Stimulated activated CD4-positive, alpha-beta T cell treated with anti-CD3 and anti-CD28 coated beads, Interleukin-12 subunit alpha, Interleukin-12 subunit beta, amount 100 ng/mL, for 4 hours (primary cell): ENCODE data around the gene MAPK8.

ENCODE experiments used
- DNase-seq: peaks from one replicate; pipeline ENCODE4 v3.0.0-alpha.2; 2020

MAPK8 gene

DNA sequence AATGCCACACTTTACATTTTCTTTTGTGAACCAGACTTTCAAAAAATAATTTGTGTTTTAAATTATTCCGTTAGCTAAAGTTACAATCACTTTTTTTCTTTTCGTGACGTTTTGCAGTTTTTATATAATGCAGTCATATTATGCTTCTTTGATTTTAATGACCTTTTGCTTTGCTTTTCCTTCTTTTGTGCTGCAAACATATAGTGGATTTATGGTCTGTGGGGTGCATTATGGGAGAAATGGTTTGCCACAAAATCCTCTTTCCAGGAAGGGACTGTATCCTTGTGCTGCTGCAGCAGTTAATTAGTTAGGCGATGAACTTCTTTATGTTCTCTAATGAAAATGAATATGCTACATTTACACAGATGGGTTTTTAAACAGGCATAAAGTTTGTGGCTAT, 117.4 kb downstream of the MAPK8 start:
- DNase-seq = no peak

DNA sequence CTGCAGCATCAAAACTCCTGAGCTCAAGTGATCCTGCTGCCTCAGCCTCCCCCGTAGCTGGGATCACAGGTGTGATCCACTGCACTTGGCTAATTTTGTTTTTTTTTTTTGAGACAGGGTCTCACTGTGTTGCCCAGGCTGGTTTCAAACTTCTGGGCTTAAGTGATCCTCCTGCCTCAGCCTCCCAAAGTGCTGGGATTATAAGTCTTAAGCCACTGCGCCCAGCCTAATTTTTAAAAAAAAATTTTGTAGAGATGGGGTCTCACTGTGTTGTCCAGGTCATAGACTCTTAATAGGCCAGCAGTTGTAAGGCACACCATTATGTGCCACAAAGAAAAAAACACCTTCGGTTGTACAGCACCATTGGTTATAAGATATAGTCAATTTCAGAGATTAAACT, 122.4 kb downstream of the MAPK8 start:
- DNase-seq = no peak

DNA sequence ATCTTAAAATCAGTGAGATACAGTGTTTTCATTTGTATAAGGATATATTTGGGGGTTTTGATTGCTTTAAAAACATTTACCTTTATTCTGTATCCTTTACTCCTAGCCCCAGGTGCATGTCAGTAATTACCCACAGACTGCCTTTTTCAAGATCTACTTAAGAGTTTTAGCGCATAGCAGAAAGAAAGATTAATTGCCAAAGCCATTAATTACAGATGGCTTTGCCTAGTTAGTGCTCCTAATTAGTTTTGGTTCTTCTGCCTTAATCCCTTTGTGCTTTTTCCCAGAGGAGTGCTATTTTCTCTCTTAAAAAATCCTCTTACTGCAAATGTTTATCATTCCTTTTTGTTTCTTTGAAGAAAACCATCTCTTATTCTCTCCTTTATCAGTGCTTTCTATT, 122.8 kb downstream of the MAPK8 start:
- DNase-seq = no peak

DNA sequence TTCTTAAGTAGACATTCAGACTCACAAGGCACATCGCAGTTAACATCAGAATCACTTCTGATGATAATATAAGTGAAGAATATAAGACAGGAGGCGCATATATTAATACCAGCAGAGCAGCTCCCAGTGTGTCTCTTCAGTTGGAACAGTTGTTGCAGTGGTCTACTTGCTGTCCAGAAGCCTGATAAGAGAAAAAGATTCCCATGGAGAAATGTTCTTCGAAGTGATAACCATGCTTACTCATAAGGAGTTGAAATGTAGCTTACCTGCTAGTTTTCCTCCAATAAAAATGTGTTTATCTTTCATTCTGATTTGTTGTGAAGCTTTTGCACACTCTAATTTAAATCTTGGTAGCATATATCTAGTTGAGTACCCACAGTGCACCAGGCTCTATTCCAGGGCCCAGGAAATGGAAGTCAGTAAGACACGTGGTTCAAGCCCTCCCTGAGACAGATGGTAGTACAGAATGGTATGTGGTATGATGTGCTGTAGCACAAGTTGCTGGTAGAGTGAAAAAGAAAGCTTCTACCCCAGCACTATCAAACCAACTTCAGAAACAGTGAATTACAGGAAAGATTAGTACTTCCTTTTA, 124.0 kb downstream of the MAPK8 start:
- no peak for DNase-seq

DNA sequence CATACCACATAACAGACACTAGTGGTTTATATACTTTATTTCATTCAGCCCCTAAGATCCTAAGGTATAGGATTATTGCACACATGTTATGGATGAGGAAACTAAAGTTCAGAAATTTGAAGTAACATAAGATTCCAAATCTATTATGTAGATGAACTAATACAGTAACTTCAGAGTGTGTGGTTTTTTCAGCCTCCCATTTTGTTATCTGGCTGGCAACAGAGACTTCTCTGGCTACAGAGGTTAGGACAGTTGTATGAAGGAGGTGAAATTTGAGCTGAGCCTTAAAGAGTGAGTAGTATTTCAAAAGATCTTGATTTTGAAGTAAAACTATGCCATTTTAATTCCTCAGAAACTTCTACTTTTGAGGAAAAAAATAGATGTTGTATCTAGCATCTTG, 125.4 kb downstream of the MAPK8 start:
- no peak for DNase-seq

DNA sequence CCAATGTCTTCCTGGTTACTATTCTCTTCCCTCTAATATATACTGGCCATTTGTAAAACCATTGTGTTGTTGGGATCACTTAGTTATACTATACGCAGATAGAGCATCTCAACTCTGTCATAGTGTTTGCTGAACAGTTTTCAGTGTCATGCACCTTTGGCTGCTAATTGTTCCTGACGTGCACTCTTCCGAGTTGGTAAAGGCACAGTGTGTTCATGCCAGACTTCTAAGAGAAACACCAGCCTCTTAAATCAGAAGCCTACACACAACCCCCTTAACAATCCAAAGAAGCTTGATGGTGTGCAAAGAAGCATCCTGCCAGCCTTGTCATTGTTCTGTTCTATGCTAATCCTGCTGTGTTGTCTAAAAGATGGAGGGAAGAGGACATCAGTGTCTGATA, 131.1 kb downstream of the MAPK8 start:
- DNase-seq = no peak

DNA sequence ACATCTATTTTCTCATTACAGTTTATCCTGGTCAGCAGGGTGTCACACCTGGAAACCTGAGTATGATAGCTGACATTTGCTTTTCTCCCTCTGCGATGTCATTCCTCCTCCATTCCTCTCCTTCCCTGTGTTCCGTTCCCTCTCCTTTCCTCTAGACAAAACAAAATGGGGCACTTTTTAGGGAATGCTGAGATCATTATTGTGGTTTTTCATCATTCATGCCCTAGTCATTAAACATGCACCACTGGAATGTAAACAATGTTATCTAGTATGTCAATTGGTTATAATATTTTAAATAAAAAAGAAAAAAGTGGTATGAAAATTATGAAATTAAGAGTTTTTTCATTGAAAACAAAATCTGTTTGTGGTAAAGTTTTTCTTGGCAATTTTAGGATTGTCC, 132.6 kb downstream of the MAPK8 start:
- DNase-seq = no peak

DNA sequence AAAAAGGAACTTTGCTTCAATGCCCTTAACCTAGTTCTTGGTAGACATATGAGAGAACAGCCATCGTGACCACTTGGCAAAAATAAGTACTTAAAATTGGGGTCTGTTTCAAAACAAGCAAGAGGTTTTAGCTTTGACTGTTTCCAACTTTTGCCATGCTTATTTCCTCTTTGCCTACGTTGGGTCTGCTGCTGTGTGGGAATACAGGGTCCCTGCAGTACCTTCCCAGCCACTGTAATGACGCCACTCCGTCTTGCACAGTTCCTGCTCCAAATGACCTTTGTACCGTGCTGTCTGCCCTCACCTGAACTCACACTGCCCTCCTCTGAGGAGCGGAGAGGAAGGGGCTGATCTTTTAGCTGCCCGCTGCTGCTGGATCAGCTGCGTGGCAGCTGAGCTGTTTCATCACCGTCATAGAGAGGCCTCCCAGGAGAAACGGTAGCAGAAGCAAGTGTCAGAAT, 133.1 kb downstream of the MAPK8 start:
- DNase-seq = no peak

DNA sequence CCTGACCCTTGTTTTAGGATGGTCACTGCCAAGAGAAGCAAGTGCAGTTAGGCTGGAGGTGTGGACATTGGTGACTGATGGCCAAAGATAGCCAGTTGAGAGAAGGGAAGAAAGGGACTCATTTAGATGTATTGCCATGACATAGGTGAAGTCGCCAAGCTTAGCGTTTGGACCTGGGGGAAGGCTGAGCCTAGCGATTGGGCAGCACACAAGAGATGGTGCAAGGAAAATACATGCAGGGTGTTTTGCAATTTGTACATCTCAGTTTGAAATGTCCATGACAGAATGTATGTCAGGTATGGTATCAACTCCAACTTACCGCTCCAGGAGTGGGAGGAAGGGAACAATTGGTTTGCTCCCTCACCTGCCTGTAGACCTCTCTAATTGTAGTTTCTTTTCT, 134.3 kb downstream of the MAPK8 start:
- no peak for DNase-seq

DNA sequence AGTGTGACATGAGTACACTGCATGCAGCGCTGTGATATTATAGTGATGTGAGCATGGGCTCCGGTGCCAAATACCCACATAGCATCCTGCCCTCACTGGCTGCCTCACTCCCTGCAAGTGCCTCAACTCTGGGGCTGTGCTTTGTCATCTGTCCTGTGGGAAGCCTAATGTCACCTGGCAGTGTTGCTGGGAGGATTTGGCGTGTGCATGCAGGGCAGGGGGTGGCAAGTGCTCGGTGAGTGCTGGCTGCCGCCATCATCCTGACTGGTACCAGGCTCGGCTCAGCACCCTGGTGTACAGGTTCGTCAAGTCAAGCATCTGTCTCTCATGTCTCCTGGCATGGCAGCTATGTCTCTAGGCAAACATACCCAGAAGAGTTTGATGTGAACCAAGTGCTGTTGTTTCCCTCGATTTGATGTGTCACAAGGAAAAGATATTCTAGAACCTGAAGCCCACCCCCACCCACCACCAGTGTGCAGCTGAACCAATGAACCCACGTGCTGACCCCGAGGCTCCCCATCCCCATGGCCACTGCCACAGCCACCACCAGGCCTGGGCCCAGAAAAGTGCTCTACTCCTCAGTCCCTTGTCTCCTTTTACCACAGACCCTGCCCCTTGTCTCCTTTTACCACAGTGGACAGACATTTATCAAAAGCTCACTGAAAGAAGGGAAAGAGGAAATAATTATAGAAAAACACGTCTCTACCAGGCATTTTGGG, 135.8 kb downstream of the MAPK8 start:
- DNase-seq = no peak

DNA sequence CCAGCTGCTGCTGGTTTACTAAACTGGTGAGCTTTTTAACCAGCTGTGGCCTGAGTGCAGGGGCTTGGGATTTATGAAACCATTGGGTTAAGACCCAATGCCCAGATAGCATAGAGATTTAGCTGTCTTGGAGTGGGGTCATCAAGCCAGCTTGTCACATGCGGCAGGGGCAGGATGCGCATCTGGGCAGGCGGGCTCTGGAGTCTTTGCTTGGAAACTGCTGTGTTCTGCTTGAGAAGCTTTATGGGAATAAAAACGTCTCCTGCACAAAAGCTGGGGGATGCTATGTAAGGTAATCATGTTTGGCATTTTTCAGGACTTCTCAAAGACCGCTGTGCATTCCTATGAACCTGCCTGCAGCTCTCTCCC, 136.3 kb downstream of the MAPK8 start:
- no peak for DNase-seq

DNA sequence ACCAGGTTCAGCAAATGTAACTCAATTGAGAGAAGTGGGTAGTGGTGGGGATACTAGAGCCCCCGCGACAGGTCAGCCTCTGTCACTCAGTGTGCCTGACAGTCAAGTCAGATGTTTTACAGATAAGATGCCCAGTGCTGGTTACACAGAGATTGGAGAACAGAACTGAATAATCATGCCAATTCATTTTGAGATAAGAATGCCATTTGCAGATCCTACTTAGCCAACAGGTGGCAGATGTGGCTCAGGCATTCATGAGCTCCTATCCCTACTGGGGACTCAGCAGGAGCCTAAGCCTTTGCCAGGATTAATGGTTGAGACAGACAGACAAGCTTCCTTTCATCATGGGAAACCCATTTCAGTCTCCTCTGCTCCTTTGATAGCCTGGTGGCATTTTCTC, 137.8 kb downstream of the MAPK8 start:
- no peak for DNase-seq

DNA sequence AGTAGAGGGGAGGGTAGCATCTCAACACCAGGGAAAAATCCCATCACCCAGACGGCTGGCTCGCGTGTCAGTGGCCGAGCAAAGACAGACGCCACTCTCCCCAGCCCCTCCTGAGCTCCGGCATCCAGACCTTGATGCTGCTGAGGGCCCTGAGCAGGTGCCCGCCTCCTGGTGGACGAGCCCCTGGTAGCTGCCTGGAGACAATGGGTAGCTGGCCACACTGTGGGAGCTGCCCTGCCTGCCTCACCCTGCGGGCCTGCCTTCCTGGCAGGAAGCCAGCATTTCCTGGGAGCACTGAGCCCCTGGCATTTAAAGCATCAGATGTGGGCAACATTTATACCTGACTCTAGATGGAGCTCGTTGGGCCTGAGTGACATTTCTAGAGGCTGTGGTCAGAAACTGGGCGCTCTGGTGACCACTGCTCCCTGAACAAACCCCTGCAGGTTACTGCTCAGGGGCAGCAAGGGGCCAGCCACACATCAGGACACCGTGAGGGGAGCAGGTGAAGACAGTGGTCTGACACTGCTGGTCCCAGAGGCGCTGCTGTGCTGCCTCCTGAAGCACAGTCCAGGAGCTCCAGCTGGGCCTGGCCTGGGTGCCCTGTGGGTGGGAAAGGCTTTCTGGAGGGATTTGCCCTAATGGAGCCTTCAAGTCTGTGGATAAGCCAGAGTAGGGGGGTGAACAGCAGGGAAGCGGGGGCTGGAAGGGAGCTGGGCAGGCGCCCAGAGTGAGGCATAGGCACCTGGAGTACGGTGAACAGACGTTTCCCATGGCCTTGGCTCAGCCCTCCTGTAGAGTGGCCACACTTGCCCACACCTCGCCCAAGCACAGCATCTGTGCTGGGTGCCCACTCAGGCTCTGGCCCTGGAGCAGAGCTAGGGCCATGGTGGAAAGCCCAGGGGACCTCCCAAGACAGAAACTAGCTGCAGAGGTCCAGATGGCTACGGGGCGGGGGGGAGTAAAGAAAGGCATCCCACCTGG, 138.7 kb downstream of the MAPK8 start:
- DNase-seq = no peak

DNA sequence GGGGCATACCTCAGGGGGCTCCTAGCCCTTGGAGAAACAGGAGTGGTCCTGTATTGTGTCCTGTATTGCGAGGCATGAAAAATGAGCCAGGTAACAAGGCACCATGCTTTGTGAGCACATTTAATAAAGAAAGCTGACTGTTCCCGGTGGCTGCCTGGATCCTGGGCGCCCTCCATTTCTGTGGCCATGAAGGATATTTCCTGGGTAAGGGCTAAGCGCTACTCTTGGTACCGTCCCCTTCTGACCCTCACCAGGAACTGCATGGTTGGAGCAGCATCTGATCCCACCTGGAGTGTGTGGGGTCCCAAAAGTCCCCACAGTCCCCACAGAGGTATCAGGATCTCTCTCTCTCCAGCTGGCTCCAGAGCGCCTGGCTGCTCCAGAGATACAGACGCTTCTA, 139.5 kb downstream of the MAPK8 start:
- no peak for DNase-seq

DNA sequence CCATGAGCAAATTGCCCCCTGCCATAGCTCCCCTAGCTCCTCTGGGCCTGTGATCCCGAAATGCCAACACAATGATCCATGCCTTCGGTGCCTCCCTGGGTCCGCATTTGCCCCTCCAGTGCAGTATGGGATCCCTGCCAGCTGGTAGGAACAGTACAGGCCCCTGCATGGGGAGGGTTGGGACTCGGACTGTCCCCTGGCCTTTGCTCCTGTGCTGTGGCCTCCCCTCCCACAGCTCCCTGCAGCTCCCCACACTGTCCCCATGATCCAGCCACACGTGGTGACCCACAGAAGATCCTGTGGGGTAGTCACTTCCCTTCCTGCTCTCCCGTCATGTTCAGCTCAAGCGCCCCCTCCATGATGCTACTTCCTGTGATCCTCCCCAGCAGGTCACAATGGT, 140.3 kb downstream of the MAPK8 start:
- no peak for DNase-seq

DNA sequence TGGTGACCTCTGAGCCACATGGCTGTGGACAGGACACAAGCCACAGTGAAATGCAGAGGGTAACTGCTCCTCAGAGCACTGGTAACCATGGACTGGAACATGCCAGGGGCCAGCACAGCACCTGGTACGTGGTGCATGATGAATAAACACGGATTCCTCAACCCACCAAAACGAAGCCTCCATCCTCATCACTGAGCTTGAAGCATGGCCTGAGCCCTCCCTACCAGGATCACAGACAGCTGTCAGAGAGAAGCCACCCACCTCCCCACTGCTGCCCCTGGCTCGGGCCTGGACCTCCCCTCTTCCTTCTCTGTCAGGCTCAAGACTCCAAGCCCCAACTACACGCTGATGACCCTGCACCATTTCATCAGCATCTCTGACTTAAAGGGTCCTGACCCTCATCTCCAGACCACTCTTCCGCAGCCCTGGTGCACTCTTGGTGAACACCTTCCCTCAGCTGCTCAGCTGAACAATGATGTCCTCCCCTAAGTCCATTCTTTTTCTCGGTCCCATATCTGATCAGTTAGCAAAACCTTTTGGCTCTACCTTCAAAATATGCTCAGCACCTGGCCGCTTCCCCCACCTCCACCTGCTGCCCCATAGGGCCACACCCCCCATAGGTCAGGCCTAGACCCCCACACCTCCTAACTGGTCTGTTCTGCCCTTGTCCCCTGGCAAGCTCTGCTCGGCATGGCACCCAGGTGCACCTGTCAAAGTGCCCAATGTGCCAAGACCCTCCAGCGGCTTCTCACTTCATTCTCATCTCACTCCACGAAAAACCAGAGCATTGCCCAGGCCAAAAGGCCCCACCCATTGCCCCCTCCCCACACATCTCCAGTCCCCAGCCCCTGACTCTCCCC, 141.1 kb downstream of the MAPK8 start:
- DNase-seq = no peak

DNA sequence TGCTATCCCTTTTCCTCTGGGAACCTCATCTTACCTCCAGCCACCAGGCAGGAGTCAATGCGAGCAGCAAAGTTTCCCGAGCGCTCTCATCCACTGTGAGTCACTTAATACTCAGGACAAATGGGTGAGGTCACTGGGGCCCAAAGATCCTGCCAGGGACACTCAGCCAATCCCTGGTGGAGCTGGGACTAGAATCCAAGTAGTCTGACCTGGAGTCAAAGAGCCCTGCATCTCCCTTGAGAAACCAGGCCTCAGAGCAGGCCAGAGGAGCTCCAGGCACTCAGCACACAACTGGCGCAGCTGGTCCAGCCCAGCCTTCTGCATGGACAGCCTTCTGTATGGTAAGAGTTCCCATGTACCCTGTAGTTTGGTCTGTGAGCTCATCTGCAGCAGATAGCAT, 142.3 kb downstream of the MAPK8 start:
- DNase-seq = no peak

DNA sequence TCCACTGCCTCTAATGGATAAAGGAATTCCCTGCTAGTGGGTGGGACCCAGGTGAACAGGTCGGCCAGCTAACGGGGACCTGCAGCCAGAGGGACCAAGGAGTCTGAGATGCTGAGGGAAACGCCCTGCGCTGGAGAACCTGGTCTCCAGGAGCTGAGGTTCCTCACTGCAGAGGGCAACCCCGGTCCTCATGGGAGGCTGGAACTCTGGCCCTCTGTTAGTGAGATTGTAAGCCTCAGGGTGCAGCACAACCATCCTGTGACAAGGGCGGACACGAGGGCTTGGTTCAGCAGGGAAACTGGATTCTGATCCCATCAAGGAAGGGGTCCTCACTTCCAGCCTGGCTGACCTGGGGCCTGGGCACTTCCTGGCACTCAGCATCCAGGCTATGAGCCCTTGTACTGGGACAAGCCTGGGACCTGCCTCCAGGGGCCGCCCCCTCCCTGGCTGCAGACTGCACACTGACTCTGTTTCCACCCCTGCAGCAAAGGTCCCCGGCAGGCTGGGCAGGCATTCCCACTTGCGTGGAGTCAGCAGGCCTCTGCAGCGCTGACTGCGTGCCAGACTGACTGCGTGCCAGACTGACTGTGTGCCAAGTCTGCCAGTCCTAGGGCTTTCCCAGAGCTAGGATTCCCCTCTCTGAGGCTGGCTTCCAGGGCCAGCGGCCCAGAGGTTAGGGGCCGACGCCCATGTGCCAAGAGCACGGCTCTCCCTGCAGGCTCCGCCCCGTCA, 143.2 kb downstream of the MAPK8 start:
- DNase-seq = no peak

DNA sequence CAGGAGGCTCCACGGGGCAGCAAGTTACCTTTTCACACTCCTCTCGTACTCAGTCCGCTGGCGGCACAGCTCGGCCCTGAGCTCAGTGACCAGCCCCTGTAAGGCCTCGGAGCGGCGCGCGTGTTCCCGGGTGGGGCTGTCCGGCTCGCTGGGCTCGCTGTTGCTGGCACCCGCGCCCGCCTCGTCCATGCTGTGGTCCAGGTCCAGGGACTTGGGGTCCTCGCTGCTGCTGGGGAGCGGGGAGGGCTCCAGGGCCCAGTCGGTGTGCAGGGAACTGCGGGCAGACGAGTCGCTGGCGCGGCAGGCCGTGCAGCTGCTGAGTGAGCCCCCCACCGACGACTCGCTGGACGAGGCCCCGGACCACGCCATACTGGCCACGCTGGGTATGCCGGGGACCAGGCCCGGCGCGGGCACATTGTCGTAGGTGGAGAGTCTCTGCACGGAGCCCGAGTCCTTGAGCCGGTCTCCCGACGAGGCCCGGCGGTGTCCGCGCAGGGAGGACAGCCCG, 143.8 kb downstream of the MAPK8 start:
- no peak for DNase-seq

DNA sequence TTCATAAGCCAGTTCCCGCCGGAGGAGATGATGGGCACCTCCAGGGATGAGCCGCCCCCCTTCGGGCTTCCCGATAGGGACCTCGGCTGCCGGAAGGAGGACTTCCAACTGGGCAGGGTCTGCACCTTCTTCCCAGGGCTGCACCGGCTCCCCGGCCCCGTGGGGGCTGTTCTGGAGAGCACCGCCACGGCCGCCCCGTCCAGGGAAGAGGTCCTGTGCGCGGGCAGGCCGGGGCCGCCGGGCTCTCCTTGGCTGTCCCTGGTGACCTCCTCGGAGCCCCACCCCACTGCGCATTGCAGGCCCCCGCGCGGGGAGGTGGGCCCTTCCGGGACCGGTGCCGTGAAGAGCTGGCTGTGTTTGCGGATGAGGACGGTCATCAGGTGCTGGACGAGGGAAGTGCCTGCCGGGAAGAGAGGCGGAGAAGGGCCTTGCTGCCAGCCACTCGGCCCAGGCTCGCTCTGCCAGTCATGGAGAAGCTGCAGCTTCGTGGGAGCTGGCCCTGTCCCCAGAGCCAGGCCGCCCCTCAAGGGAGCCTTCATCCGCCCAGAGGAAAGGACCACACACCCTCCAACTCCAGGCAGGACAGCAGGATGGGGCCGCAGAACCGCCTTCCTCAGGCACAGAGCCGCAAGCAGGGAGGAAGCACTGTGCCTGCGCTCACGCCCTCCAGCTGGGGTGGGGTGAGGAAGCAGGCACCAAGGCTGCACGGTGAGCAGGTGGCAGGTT, 144.4 kb downstream of the MAPK8 start:
- no peak for DNase-seq
